HG03066 (cell line): ENCODE results near the gene ADH7.
"Not testable (repeated sequence)": the region's sequence is repeated elsewhere in the genome, so short reads cannot be mapped to it uniquely, and the experiment has no call there.

Experiments used
- ATAC-seq: cut with Tn5 transposase; IDR thresholded peaks from one replicate; pipeline ENCODE4 v1.9.1; 2021; ENCODE audit warnings: low read depth; ENCODE audit not compliant: unreplicated experiment

The ADH7 gene

GRCh38 chr4:99417125-99417524 lies 18.0 kb downstream of the ADH7 start:
- no peak for ATAC-seq

DNA sequence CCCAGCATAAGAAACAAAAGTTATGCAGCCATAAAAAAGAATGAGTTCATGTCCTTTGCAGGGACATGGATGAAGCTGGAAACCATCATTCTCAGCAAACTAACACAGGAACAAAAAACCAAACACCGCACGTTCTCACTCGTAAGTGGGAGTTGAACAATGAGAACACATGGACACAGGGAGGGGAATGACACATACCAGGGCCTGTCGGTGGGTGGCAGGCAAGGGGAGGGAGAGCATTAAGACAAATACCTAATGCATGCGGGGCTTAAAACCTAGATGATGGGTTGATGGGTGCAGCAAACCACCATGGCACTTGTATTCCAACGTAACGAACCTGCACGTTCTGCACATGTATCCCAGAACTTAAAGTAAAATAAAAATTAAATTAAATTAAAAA lies 19.4 kb downstream of the ADH7 start:
- ATAC-seq = not testable (repeated sequence)

DNA sequence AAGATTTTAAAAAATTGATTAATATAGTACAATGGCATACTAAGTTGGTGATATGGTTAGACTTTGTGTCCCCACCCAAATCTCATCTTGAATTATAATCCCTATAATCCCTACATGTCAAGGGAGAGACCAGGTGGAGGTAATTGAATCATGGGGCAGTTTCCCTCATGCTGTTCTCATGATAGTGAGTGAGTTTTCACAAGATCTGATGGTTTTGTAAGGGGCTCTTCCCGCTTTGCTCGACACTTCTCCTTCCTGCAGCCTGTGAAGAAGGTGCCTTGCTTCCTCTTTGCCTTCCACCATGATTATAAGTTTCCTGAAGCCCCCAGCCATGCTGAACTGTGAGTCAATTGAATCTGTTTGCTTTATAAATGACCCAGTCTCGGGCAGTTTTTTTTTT lies 20.2 kb downstream of the ADH7 start:
- ATAC-seq = not testable (repeated sequence)

DNA sequence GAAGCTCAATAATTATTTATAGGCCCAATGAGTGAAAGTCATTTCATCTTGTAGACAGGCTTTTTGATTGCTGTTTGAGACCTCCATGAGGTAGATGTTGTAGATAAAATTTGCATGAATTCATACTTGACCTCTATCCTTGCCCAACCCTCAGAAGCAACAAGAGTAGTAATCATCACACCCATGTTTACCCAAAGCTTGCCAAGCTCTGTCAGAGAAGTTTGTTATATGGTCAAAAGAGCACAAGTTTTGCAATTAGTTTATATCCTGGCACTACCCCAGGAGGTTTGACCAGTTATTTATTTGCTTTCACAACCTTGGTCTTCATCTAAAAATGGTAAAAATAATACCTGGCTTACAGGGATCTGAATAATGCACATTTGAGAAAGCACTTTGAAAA lies 20.7 kb downstream of the ADH7 start:
- ATAC-seq = no peak

DNA sequence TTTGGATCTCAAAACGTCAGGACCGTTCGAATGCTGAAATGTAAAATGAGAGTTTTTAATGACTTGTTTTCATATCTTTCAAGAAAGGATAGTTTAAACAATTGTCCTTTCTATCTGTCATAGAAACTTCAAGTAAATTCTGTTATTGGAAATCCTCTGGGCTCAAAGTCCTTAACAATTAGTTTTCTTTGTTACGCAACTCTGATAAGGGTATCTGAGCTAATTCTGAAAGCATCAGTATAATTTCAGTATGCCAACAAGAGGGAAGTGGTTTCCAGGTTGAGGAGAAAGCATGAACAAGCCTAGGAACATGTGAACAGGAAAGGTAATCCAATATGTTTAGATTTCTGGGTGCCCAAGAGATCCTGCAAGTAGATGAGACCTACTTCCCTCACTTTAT lies 22.0 kb downstream of the ADH7 start:
- no peak for ATAC-seq

DNA sequence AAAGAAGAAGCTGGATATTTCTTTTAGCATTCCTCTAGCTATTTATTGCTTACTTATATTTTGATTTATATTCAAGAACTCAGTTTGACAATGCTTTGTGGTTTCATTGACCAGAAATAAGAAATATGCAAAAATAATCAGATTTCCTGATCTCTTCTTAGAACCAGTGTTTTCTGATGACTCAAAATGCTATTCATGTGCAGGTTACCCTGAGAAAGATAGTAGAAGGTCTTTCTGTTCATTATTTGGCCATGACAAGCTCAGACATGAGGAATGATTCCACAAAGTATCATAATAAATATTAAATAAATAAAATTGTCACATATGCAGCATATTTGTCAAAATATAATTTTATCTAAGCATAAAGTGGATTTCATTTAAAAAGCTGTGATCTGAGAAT lies 24.1 kb downstream of the ADH7 start:
- ATAC-seq = no peak

- no peak for ATAC-seq
Observed at GRCh38 chr4:99410075-99410474, 25.1 kb downstream of the ADH7 start.

DNA sequence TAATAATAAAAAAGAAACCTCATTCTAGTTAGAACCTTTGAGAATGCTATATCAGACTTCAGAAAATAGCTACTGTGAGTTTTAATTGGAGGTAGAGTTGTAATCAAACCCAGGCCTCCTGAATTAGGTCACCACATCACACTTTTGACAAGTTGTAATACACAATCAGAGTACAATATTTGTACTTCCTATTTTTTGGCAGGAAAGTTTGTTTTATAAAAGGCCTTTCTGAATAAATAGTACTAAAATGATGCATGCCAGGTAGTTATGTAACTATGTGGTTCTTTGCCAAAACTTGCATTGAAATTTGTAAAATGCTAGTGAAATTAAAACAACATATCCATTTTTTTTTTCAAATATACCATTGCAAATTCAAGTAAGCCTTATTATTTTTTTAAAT lies 26.8 kb downstream of the ADH7 start:
- no peak for ATAC-seq

DNA sequence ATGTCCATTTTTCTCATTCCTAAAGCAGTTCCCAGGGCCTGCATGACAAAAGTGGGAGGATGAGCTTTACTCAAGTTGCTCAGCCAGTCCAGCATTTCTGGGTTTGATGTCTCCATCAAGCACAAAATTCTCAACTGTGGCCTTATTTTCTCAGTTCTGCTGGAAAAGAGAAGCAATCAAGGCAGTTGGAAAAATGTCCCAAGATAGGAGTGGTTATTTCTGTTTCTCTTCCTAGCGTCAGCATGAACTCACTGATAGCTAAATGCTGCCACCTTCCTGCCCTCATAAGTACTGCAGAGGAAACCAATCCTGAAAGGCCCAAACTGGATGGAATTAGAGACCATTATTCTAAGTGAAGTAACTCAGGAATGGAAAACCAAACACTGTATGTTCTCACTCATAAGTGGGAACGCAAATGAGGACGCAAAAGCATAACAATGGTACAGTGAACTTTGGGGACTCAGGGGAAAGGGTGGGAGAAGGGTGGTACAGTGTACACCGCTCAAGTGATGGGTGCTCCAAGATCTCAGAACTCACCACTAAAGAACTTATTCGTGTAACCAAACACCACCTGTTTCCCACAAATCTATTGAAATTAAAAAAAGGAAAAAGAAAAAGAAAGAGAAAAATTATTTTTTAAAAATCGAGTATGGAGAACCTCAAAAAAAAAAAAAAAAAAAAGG lies 29.6 kb downstream of the ADH7 start:
- ATAC-seq = no peak

- ATAC-seq = peak; percentile 80
Observed at GRCh38 chr4:99404595-99405287, 30.4 kb downstream of the ADH7 start.

- ATAC-seq = peak; percentile 67
Observed at GRCh38 chr4:99403380-99404184, 31.6 kb downstream of the ADH7 start.

DNA sequence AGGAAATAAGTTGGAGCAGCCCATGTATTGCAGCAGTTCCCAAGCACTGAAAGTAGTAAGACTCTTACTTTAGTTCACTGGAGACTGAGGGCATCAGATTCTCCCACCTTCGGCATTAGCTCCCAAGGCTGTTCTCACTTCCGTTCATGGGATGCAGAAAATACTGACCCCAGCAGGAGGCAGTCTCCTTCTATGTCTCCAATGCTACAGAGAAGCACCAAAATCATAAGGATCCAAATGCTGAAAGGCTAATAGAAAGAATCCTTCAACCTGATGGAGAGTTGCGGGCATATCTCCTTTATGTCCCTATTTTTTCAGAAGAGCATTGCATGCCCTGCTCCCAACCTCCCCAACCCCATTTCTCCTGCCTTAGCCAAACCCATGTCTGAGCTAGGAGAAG lies 32.4 kb downstream of the ADH7 start:
- no peak for ATAC-seq

- ATAC-seq = no peak
Observed at GRCh38 chr4:99400831-99401230, 34.3 kb downstream of the ADH7 start.

DNA sequence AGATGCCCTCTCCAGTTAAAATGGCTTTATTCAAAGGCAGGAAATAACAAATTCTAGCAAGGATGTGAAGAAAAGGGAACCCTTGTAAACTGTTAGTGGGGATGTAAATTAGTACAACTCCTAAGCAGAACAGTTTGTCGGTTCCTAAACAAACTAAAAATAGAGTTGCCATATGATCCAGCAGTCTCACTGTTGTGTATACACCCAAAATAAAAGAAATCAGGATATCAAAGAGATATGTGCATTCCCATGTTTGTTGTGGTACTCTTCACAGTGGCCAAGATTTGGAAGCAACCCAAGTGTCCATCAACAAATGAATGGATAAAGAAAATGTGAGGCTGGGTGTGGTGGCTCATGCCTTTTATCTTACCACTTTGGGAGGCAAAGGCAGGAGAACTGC lies 36.1 kb downstream of the ADH7 start:
- ATAC-seq = no peak

DNA sequence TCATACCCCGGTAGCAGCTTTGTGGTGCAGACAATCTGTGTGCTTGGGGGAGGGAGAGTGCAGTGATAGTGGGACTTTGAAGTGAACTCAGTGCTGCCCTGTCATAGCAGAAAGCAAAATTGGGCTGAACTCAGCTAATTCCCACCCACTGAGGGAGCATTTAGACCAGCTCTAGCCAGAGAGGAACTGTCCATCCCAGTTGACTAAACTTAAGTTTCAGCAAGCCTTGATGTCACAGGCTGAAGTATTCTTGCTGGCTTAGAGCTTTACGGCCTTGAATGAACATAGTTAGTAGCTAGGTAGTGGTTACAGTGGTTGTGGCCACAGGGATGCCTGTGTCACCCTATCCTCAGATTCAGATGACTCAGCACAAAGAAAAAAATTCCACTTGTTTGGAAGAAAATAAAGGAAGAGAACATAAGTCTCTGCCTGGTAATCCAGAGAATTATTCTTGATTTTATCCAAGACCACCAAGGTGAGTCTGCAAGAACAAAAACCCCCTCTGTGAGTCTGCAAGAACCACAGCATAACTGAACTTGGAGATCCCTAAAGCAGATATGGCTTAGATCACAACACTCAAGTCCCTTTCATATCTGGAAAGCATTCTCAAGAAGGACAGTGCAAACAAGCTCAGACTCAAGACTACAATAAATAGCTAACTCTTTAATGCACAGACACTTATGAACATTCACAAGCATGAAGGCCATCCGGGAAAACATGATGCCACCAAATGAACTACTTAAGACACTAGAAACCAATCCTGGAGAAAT lies 39.4 kb downstream of the ADH7 start:
- no peak for ATAC-seq

DNA sequence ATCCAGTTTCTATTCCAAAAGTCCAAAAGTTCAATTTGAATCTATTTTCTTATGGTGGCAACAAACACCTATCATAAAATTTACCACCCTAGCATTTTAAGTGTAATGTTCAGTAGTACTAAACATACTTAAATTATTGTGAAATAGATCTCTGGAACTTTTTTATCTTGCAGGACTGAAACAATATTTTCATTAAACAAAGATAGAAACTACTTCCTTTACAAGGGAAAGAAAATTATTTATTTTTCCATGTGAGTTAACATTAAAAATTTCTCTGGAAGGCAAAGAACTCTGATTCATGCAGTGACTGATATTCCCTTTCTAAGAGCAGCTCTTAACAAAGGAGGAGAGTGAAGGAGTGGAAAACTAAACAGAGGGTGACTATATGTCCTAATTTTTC lies 40.2 kb downstream of the ADH7 start:
- no peak for ATAC-seq

- ATAC-seq = no peak
Observed at GRCh38 chr4:99390055-99390454, 45.1 kb downstream of the ADH7 start.

DNA sequence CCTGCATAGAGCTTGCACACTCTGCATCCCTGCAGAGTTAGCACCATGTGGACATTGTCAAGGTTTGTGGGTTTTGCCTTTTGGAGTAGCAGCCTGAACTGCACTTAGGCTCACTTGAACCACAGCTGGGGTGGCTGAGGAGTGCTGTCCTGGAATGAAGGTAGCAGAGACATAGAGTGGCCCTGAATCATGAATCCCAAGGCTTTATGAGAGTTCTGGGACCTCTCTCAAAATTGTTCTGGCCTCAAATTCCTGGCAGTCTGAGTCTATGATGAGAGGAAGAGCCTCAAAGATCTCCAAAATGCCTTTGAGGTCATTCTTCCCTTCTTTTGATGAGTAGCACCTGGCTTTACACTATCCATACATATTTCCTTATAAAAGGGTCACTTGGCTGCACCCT lies 45.5 kb downstream of the ADH7 start:
- ATAC-seq = no peak

GRCh38 chr4:99383833-99384392 lies 51.2 kb downstream of the ADH7 start:
- ATAC-seq = no peak

- no peak for ATAC-seq
Observed at GRCh38 chr4:99383399-99383798, 51.7 kb downstream of the ADH7 start.
